GM12878 (cell line): ENCODE data around the gene TOMM22.

Source experiments
- CTCF ChIP-seq, 3 experiments: IDR thresholded peaks in 2 of 3; conservative IDR thresholded peaks in 1 of 3; 2 replicates each; pipeline ENCODE4 v1.5.1; 2011; ENCODE audit warnings: low read depth in 3 of 3, low read length in 3 of 3, mild to moderate bottlenecking in 3 of 3, control low read depth in 2 of 3, moderate library complexity in 2 of 3, inconsistent platforms in 1 of 3, mixed read lengths in 1 of 3; ENCODE audit not compliant: control insufficient read depth in 2 of 3, insufficient read depth in 1 of 3; ENCODE audit errors: extremely low read depth in 1 of 3
- EP300 ChIP-seq, 2 experiments: fragments of 150-350 bp in 1 of 2; IDR thresholded peaks; 2 replicates each; pipeline ENCODE4 v1.6.1; 2011 to 2012; ENCODE audit warnings: low read depth in 2 of 2, low read length in 2 of 2, borderline replicate concordance in 1 of 2, improper control_type of control experiment in 1 of 2, inconsistent platforms in 1 of 2; ENCODE audit not compliant: control insufficient read depth in 1 of 2
- HCFC1 ChIP-seq: fragments of 150-350 bp; IDR thresholded peaks from 2 replicates; pipeline ENCODE4 v1.6.1; 2014; ENCODE audit warnings: low read length
- MAX ChIP-seq: IDR thresholded peaks from 2 replicates; pipeline ENCODE4 v1.6.1; 2012; ENCODE audit warnings: low read depth, low read length, improper control_type of control experiment
- POLR2A ChIP-seq: IDR thresholded peaks from 2 replicates; pipeline ENCODE4 v1.6.1; 2011; ENCODE audit warnings: low read depth, mild to moderate bottlenecking, low read length
- YBX1 ChIP-seq: fragments of 450-650 bp; IDR thresholded peaks from 2 replicates; pipeline ENCODE4 v1.6.1; 2016; ENCODE audit warnings: antibody characterized with exemption

- TF ChIP-seq CTCF (IDR thresholded peaks at IDR 0.05 in 2 of 3, conservative IDR thresholded peaks at IDR 0.05 in 1 of 3; ENCODE audit: control insufficient read depth in 2 of 3, extremely low read depth in 1 of 3, insufficient read depth in 1 of 3, low read depth in 3 of 3, low read length in 3 of 3) (no peak), POLR2A (no peak), MAX (no peak), YBX1 (no peak), HCFC1 (no peak), EP300 (IDR thresholded peaks at IDR 0.05; ENCODE audit: borderline replicate concordance in 1 of 2, control insufficient read depth in 1 of 2, low read depth in 2 of 2, low read length in 2 of 2) (no peak)
Observed at GRCh38 chr22:38707346-38707745, 25.6 kb downstream of the TOMM22 start.
